Stimulated activated naive CD8-positive, alpha-beta T cell treated with anti-CD3 and anti-CD28 coated beads, Interleukin-15, amount 100 ng/mL, for 72 hours (primary cell): ENCODE results near the gene TMEM144.

Experiments used
- ATAC-seq: fragments of 150-1000 bp; cut with Tn5 transposase; 2 replicates; pipeline ENCODE4 v1.10.0; 2021; ENCODE audit warnings: mild to moderate bottlenecking, moderate library complexity
- DNase-seq, 2 donors: peaks; one replicate each; pipeline ENCODE4 v3.0.0; 2021 to 2022
- H3K27ac Mint-ChIP-seq, 2 donors: one replicate each; pipeline ENCODE4 v1.8.0; 2022; ENCODE audit warnings: mild to moderate bottlenecking in 2 of 2, mixed read lengths in 2 of 2, moderate library complexity in 2 of 2
- H3K27me3 Mint-ChIP-seq: one replicate; pipeline ENCODE4 v1.8.0; 2022; ENCODE audit warnings: mixed read lengths
- H3K4me1 Mint-ChIP-seq: one replicate; pipeline ENCODE4 v1.8.0; 2022; ENCODE audit warnings: mild to moderate bottlenecking, mixed read lengths
- H3K4me3 Mint-ChIP-seq, 2 donors: one replicate each; pipeline ENCODE4 v1.8.0; 2022; ENCODE audit warnings: mild to moderate bottlenecking in 2 of 2, mixed read lengths in 2 of 2, moderate library complexity in 1 of 2
- H3K9me3 Mint-ChIP-seq, 2 donors: one replicate each; pipeline ENCODE4 v1.8.0; 2022; ENCODE audit warnings: mixed read lengths in 2 of 2

The TMEM144 gene

DNA sequence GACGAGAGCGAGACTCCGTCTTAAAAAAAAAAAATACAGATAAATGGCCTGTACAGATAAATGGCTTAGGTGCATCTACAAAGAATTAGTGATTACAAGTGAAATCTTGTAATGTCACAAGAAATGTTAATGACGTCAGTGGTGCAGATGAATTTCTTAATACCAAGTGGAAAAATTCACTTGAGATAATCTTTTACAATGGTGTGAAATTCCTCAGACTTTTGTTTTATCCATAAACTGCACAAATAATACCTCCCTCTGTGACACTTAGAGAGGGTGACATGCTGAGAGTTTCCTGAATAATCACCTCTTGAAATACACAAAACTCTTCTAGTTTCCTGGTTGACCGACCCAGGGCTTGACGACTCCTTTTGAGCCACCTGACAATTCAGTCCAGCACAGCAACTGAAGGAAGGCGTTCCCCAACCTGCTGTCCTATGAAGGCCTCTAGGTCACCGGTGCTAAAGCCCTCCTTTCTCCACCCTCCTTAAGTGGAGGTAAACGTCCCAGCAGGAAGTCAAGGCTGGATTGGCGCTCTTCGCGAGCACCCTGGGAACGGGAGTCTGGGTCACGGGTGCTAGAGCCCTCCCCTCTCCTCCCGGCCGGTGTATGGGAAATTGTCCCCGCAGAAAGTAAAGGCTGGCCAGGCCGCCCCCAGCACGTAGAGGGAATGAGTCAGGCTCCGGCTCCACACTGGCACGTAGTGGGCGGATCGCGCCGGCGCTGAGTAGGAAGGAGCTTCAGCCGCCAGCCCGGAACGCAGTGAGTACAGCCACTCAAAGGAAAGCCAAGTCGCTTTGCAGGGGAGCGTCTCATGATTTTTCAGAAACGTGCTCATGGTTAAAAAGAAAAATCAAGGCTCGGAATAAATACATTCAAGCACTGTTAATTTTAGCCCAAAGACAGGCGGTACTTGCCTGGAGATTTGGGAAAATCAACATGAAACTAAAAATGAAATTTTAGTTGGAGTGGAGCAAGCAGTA is at the start of gene TMEM144:
Gene TMEM144 (plus strand): TSS at position 662 of the 983 bp plus-strand sequence. CDS start 2,182 bp downstream, outside the sequence.
- Mint-ChIP-seq H3K4me3 (peak within 1 kb of the TSS; percentile 81 to 84), H3K4me1 (peaks cover 23% of the 10 kb centered on the region), H3K9me3 (no peaks in the 10 kb centered on the region), H3K27me3 (peaks cover 37% of the 10 kb centered on the region), H3K27ac (no peak within 1 kb of the TSS)
- DNase-seq, result peak; percentile 48 to 53
- ATAC-seq, result peak; percentile 97

- DNase-seq (no peak), ATAC-seq (no peak)
- Mint-ChIP-seq H3K4me1 (no peaks in the 10 kb centered on the region), H3K9me3 (no peaks in the 10 kb centered on the region), H3K27ac (no peak overlapping the region), H3K27me3 (peaks cover 8% of the 10 kb centered on the region), H3K4me3 (no peak overlapping the region)
Observed at GRCh38 chr4:158161551-158162354, 48.5 kb upstream of the TMEM144 start.

GRCh38 chr4:158162631-158163030 is 47.7 kb upstream of the TMEM144 start:
- H3K27me3 Mint-ChIP-seq, result peaks cover 8% of the 10 kb centered on the region

GRCh38 chr4:158163941-158164767 is 46.1 kb upstream of the TMEM144 start:
- no peaks in the 10 kb centered on the region for H3K9me3 Mint-ChIP-seq
- DNase-seq, result no peak
- no peak for ATAC-seq
- H3K27me3 Mint-ChIP-seq, result peaks cover 8% of the 10 kb centered on the region
- H3K4me1 Mint-ChIP-seq, result no peaks in the 10 kb centered on the region
- H3K4me3 Mint-ChIP-seq, result no peak overlapping the region
- H3K27ac Mint-ChIP-seq, result no peak overlapping the region

More at GRCh38 chr4:158162631-158163030, 47.7 kb upstream of the TMEM144 start:
- H3K4me1 Mint-ChIP-seq, result no peaks in the 10 kb centered on the region
- H3K9me3 Mint-ChIP-seq, result no peaks in the 10 kb centered on the region
- H3K27ac Mint-ChIP-seq, result no peak overlapping the region
- DNase-seq, result no peak
- no peak for ATAC-seq
- no peak overlapping the region for H3K4me3 Mint-ChIP-seq

- H3K27ac Mint-ChIP-seq, result no peak overlapping the region
Observed at GRCh38 chr4:158164768-158165213, 45.5 kb upstream of the TMEM144 start.

GRCh38 chr4:158166701-158167100 is 43.6 kb upstream of the TMEM144 start:
- Mint-ChIP-seq H3K4me1 (peaks cover 9% of the 10 kb centered on the region), H3K27me3 (peaks cover 31% of the 10 kb centered on the region), H3K27ac (no peak overlapping the region), H3K4me3 (no peak overlapping the region), H3K9me3 (no peaks in the 10 kb centered on the region)
- DNase-seq (no peak), ATAC-seq (no peak)

More at GRCh38 chr4:158164768-158165213, 45.5 kb upstream of the TMEM144 start:
- Mint-ChIP-seq H3K9me3 (no peaks in the 10 kb centered on the region), H3K4me1 (no peaks in the 10 kb centered on the region), H3K27me3 (peaks cover 14% of the 10 kb centered on the region), H3K4me3 (no peak overlapping the region)
- no peak for ATAC-seq
- DNase-seq, result no peak

GRCh38 chr4:158168606-158169005 is 41.7 kb upstream of the TMEM144 start:
- no peak overlapping the region for H3K27ac Mint-ChIP-seq
- H3K4me3 Mint-ChIP-seq, result no peak overlapping the region
- peaks cover 38% of the 10 kb centered on the region for H3K27me3 Mint-ChIP-seq
- DNase-seq (no peak), ATAC-seq (no peak)
- H3K9me3 Mint-ChIP-seq, result no peaks in the 10 kb centered on the region
- H3K4me1 Mint-ChIP-seq, result peaks cover 9% of the 10 kb centered on the region

DNA sequence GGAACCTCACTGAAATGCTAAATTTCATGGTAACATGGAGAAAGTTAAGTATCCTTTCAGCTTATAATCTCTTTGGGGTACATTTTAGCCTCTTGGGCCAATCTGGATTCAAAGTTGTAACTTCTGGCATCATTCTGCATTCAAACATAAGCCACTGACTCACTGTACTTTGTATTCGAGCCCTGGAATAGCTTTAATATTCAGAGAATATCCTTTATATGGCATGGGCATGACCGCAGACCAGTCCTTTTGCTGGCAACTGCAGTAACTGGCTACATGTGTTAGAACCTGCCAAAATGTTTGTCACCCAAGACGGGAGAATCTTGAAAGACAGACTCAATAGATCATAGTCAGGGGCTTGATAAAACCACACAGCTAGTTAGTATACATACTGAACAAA is 40.8 kb upstream of the TMEM144 start:
- peaks cover 38% of the 10 kb centered on the region for H3K27me3 Mint-ChIP-seq
- H3K4me1 Mint-ChIP-seq, result peaks cover 9% of the 10 kb centered on the region

GRCh38 chr4:158169931-158170690 is 40.2 kb upstream of the TMEM144 start:
- Mint-ChIP-seq H3K4me1 (peaks cover 9% of the 10 kb centered on the region), H3K27me3 (peaks cover 38% of the 10 kb centered on the region), H3K4me3 (no peak overlapping the region), H3K9me3 (no peaks in the 10 kb centered on the region), H3K27ac (no peak overlapping the region)
- peak; percentile 40 for ATAC-seq
- no peak for DNase-seq

More for the DNA sequence above, 40.8 kb upstream of the TMEM144 start:
- no peaks in the 10 kb centered on the region for H3K9me3 Mint-ChIP-seq
- H3K4me3 Mint-ChIP-seq, result no peak overlapping the region
- ATAC-seq (no peak), DNase-seq (no peak)
- H3K27ac Mint-ChIP-seq, result no peak overlapping the region

DNA sequence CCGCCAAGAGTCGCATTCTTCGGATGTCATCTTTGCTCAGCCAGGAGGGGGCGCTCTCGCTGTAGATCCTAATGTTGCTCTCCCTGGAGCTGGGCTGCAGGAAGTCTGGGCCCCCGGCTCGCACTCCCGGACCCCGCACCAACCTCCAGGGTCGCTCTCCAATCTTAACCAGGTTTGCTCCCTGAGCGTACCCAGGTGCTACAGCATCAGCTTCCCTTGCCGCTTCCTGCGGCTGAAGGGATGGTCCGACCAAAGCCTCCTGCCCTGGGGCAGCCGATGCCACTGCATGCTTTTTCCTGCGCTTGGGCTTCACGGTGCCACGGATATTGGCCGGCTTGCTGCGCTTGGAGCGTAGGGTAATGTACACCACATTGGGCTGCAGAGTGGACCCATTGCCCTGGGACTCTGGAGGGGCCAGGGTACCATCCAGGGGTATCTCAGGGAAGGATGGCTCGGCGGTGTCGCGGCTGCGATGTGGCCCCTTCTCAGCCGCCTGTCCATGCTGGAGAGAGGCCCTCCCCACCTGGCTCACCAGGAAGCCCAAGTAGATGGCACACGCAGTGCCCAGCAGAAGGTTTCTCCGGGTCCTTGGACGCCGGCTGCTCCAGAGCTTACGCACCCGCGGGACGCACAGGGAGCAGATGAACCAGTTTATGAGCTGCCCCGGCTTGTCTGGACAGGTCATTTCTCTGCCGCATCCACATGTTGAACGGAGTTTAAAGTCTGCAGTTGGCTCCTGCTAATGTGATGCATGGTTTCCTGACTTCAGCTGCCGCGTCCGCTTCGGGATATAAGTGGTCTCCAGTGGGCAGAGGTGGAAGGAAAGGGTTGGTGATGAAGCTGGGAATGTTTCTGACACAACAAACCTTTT is 39.4 kb upstream of the TMEM144 start:
- DNase-seq, result peak; percentile 10 to 22
- no peak overlapping the region for H3K27ac Mint-ChIP-seq
- H3K27me3 Mint-ChIP-seq, result peaks cover 38% of the 10 kb centered on the region
- no peaks in the 10 kb centered on the region for H3K9me3 Mint-ChIP-seq
- peak; percentile 33 for ATAC-seq
- peaks cover 9% of the 10 kb centered on the region for H3K4me1 Mint-ChIP-seq
- H3K4me3 Mint-ChIP-seq, result no peak overlapping the region

GRCh38 chr4:158172261-158173258 is 37.7 kb upstream of the TMEM144 start, which contains the start of gene GASK1B:
GASK1B (minus strand) TSS chr4:158173025; CDS start chr4:158171375, 1,650 bp downstream.
- no peaks in the 10 kb centered on the region for H3K9me3 Mint-ChIP-seq
- ATAC-seq (no peak), DNase-seq (no peak)
- no peak within 1 kb of the TSS for H3K27ac Mint-ChIP-seq
- H3K27me3 Mint-ChIP-seq, result peaks cover 38% of the 10 kb centered on the region
- H3K4me3 Mint-ChIP-seq, result no peak within 1 kb of the TSS
- H3K4me1 Mint-ChIP-seq, result peaks cover 9% of the 10 kb centered on the region

- H3K4me3 Mint-ChIP-seq, result no peak overlapping the region
- H3K27ac Mint-ChIP-seq, result no peak overlapping the region
- ATAC-seq (no peak), DNase-seq (no peak)
- peaks cover 3% of the 10 kb centered on the region for H3K4me1 Mint-ChIP-seq
- no peaks in the 10 kb centered on the region for H3K9me3 Mint-ChIP-seq
- H3K27me3 Mint-ChIP-seq, result peaks cover 30% of the 10 kb centered on the region
Observed at GRCh38 chr4:158176108-158176507, 34.2 kb upstream of the TMEM144 start.
